Astrocyte of the spinal cord (primary cell): ENCODE measurements around the gene CCL22.

Experiments
- DNase-seq: peaks from one replicate; pipeline ENCODE4 v3.0.0; 2011; ENCODE audit warnings: low read depth, low spot score
- H3K4me3 ChIP-seq: 2 replicates; pipeline ENCODE4 v1.5.1; 2011; ENCODE audit warnings: low read depth, mild to moderate bottlenecking, low read length, moderate library complexity
- in situ Hi-C: cut with HindIII; loops from 2 replicates; pipeline ENCODE4 v1.10.0; 2017; ENCODE audit warnings: low sequenced_read_pairs
- TF ChIP-seq, protein P1 (sequence below): IDR thresholded peaks from 2 replicates; pipeline ENCODE4 v1.5.1; 2012; ENCODE audit warnings: low read depth, mild to moderate bottlenecking, low read length, inconsistent platforms

The CCL22 gene

DNA sequence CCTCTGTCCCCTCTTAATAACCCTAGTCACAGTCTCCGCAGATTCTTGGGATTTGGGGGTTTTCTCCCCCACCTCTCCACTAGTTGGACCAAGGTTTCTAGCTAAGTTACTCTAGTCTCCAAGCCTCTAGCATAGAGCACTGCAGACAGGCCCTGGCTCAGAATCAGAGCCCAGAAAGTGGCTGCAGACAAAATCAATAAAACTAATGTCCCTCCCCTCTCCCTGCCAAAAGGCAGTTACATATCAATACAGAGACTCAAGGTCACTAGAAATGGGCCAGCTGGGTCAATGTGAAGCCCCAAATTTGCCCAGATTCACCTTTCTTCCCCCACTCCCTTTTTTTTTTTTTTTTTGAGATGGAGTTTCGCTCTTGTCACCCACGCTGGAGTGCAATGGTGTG is 5.6 kb downstream of the CCL22 start:
- in situ Hi-C loops = no loop called here
- TF ChIP-seq, protein P1, sequence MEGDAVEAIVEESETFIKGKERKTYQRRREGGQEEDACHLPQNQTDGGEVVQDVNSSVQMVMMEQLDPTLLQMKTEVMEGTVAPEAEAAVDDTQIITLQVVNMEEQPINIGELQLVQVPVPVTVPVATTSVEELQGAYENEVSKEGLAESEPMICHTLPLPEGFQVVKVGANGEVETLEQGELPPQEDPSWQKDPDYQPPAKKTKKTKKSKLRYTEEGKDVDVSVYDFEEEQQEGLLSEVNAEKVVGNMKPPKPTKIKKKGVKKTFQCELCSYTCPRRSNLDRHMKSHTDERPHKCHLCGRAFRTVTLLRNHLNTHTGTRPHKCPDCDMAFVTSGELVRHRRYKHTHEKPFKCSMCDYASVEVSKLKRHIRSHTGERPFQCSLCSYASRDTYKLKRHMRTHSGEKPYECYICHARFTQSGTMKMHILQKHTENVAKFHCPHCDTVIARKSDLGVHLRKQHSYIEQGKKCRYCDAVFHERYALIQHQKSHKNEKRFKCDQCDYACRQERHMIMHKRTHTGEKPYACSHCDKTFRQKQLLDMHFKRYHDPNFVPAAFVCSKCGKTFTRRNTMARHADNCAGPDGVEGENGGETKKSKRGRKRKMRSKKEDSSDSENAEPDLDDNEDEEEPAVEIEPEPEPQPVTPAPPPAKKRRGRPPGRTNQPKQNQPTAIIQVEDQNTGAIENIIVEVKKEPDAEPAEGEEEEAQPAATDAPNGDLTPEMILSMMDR = no peak
- DNase-seq = no peak
- no peak overlapping the region for H3K4me3 ChIP-seq

DNA sequence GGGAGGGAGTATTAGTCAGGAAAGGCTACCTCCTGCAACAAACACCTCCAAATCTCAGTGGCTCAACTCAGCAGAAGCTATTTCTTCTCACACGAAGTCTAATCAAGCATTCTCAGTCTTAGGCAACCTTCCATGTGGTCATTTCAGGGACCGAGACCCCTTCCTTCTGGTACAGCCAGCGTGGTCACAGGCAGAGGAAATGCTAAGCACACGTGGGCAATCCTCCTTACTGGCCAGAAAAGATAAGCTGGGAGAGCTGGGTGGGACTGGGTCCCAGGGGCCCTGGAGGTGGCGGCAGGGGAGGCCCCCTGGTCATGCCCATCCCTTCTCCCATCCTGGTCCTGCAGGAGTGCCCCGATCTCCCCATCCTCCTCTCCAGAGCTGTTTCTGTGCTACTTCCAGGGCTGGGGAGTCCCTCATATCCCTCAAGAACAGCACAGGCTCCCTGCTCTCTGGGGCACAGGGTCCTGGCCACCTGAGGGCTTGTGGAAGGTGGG is 8.0 kb downstream of the CCL22 start:
- TF ChIP-seq, protein P1 = no peak
- in situ Hi-C loops = no loop called here
- no peak overlapping the region for H3K4me3 ChIP-seq
- no peak for DNase-seq

DNA sequence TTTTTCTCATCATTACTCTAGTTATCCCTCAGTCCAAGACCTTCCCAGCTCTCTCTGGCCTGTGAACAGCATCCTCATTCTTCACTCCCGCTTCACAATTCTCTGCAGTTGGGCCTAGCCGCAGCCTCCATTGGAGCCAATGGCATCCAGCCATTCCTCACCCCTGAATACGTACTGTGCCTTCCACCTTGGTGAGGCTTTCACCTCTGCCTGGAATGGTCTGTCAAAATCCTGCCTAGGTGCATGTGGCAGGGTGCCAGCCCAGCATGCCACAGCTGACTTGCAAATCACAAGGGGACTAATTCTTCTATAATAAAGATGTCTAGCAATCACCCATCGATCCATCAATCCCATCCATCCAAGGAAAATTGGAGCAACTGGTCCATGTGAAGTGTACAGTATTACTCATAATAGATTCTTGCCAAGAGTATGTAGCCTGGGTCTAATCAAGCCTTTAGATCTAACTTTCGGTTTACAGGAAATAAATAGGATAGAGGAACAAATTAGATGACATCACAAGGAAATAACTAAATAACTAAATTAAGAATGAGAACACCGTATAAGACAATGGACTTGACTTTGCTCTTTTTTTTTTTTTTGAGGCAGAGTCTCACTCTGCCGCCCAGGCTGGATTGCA is 8.7 kb downstream of the CCL22 start:
- no peak overlapping the region for H3K4me3 ChIP-seq
- TF ChIP-seq, protein P1 = no peak
- DNase-seq = no peak
- in situ Hi-C loops = no loop called here

DNA sequence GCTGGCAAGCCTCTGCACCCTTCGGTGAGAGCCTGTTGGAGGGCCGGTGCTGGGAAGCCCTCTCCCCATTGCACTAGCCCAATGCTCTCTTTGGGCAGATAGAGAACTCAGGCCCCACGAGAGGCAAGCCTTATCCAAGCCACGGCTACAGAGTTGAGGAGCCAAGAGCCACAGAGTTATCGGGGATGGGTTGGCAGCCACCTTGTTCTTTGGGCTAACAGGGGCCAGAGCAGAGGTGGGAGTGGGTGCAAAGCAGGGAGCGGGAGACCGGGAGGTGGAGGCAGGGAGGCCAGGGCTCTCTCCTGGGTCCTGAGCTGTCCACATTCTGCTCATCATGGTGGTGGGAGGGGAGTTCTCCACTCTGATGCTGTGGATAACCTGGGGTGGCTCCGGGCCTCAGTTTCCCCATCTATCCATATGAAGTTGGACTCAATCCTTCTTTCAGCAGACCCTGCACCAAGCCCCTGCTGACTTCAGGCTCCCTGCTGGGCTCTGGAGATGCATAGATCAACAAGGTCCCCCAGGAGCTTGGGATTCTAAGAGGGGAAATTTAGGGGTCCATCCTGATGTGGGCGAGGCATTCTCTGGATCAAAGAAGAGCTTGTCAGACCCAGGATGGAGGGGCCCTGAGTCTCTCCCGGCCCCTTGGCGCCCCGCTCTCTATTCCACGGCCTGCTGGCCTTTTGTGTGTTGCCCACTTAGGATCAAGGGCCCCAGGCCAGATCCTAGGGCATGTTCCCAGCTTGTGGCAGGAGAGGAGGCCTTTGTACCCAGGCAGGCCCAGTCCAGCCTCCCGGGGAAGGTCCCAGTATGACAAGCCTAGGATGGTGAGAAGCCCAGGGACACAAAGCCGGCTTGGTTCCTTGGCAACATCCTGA is 13.2 kb downstream of the CCL22 start:
- in situ Hi-C loops = no loop called here
- H3K4me3 ChIP-seq = no peak overlapping the region
- no peak for DNase-seq
- TF ChIP-seq, protein P1 = no peak

DNA sequence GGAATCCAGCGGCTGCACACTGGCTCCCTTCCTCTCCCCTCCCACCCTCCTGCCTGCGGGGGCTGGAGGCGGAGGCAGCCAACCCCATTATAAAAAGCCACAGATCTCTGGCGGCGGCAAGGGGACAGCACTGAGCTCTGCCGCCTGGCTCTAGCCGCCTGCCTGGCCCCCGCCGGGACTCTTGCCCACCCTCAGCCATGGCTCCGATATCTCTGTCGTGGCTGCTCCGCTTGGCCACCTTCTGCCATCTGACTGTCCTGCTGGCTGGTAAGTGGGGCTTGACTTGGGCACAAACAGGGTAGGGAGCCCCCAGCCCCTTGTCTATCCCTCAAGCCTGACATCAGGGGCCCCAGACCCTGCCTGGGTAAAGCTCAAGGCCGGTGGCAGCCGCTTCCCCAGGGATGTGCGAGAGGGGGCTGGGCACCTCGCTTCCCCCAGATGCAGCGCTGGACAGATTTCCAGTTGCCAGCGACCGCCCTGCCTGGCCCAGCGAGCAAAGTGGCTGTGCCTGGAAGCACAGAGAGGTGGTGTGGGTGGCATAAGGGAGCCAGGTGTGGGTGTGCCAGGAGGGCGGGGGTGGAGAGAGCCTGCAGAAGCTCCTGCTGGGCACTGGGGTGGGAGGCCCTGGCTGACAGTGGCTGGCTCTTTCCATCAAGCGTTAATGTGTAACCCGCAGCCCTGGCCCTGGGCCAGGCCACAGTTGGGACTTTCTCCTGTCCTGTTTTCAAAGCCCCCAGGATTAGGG is 14.0 kb downstream of the CCL22 start, which contains the start of gene CX3CL1:
Gene CX3CL1, plus strand, starts transcription at position 119 of the 745 bp plus-strand sequence. Its CDS starts 79 bp downstream, at position 198.
- peak within 1 kb of the TSS; percentile 31 for H3K4me3 ChIP-seq
- DNase-seq = peak; percentile 53
- TF ChIP-seq, protein P1 = no peak
- in situ Hi-C loops = no loop called here

DNA sequence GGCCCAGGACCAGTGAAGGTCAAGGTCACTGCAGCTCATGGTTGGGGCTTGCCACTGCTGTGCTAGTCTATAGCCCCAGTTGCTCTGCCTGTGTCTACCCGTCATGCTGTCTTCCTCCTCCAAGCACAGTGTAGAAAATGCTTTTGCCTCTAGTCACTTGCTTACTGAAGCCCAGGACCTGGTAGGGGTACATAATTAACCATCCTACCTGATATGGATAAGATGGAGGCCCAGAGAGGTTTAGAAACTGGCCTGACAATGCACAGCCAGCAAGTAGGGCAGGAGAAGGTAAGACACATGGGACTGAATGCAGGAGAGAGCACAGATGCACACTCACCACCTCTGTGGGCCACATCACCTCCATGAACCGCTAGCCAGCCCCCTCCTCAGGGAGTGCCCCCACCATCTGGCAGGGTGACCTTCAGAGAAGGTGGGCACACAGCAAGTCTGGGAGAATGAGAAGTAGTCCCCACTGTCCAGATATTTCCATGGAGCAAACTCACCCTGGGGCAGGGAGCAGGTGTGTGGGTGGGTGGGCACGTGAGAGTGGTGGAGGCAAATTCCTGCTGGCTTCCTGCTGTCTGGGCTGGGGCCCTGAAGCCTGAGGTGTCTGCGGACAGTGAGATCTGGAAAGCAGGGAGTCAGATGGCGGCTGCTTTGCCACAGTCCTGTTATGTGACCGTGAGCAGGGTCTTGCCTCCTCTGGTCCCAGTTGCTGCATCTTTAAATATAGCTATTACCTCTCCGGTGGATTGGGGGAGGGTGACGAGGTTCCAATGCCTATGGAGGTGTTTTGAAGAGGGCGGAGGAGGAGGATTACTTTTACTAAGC is 14.7 kb downstream of the CCL22 start:
- DNase-seq = no peak
- H3K4me3 ChIP-seq = no peak overlapping the region
- TF ChIP-seq, protein P1 = no peak
- in situ Hi-C loops = no loop called here
